HEK293T (cell line): Measurements from ENCODE around the gene LRP1B.

Experiments
- CTCF ChIA-PET: fragments of 350-600 bp; formaldehyde crosslinking; extraction: SDS; loops from one replicate; lab custom pipeline; 2021; ENCODE audit warnings: antibody characterized with exemption, inconsistent platforms; lab: Yijun Ruan, JAX
- POLR2A ChIA-PET: fragments of 350-600 bp; formaldehyde crosslinking; extraction: SDS; loops from one replicate; lab custom pipeline; 2020; ENCODE audit warnings: antibody characterized with exemption, inconsistent platforms; lab: Yijun Ruan, JAX
- DNase-seq: peaks from one replicate; pipeline ENCODE4 v3.0.0; 2012; ENCODE audit warnings: mixed read lengths; ENCODE audit errors: extremely low spot score
- ARNT ChIP-seq: fragments of 450-650 bp; IDR thresholded peaks from 2 replicates; pipeline ENCODE4 v1.6.1; 2017; ENCODE audit warnings: mild to moderate bottlenecking
- BHLHE40 ChIP-seq: fragments of 450-650 bp; IDR thresholded peaks from 2 replicates; pipeline ENCODE4 v1.6.1; 2016; ENCODE audit warnings: mild to moderate bottlenecking, moderate library complexity, borderline replicate concordance
- CTBP1 ChIP-seq: fragments of 450-650 bp; IDR thresholded peaks from 2 replicates; pipeline ENCODE4 v1.6.1; 2016; ENCODE audit warnings: borderline replicate concordance
- ELF4 ChIP-seq: fragments of 450-650 bp; IDR thresholded peaks from 2 replicates; pipeline ENCODE4 v1.6.1; 2017; ENCODE audit warnings: antibody characterized with exemption
- FOXA1 ChIP-seq: fragments of 450-650 bp; IDR thresholded peaks from 2 replicates; pipeline ENCODE4 v1.6.1; 2016; ENCODE audit warnings: mild to moderate bottlenecking
- FOXK2 ChIP-seq: fragments of 450-650 bp; IDR thresholded peaks from 2 replicates; pipeline ENCODE4 v1.6.1; 2016; ENCODE audit warnings: mild to moderate bottlenecking
- FOXM1 ChIP-seq: fragments of 450-650 bp; IDR thresholded peaks from 2 replicates; pipeline ENCODE4 v1.6.1; 2017; ENCODE audit warnings: mild to moderate bottlenecking, borderline replicate concordance
- HDGF ChIP-seq: fragments of 450-650 bp; IDR thresholded peaks from 2 replicates; pipeline ENCODE4 v1.6.1; 2017; ENCODE audit warnings: antibody characterized with exemption, borderline replicate concordance
- L3MBTL2 ChIP-seq: fragments of 450-650 bp; conservative IDR thresholded peaks from 2 replicates; pipeline ENCODE4 v1.6.1; 2016; ENCODE audit warnings: mild to moderate bottlenecking
- LEF1 ChIP-seq: fragments of 450-650 bp; IDR thresholded peaks from 2 replicates; pipeline ENCODE4 v1.6.1; 2017; ENCODE audit warnings: mild to moderate bottlenecking, borderline replicate concordance
- NFRKB ChIP-seq: fragments of 450-650 bp; IDR thresholded peaks from 2 replicates; pipeline ENCODE4 v1.6.1; 2016; ENCODE audit warnings: mild to moderate bottlenecking, moderate library complexity
- PKNOX1 ChIP-seq: fragments of 450-650 bp; IDR thresholded peaks from 2 replicates; pipeline ENCODE4 v1.6.1; 2016
- SP1 ChIP-seq: fragments of 450-650 bp; IDR thresholded peaks from 2 replicates; pipeline ENCODE4 v1.6.1; 2017
- SUZ12 ChIP-seq: fragments of 450-650 bp; IDR thresholded peaks from 2 replicates; pipeline ENCODE4 v1.6.1; 2016; ENCODE audit warnings: mild to moderate bottlenecking
- TARDBP ChIP-seq: fragments of 450-650 bp; IDR thresholded peaks from 2 replicates; pipeline ENCODE4 v1.6.1; 2016
- ZNF384 ChIP-seq: fragments of 450-650 bp; IDR thresholded peaks from 2 replicates; pipeline ENCODE4 v1.6.1; 2016

The LRP1B gene

GRCh38 chr2:140234116-140234515 is 1896.7 kb downstream of the LRP1B start:
- ChIA-PET CTCF (no interaction called here), POLR2A (no interaction called here)
- DNase-seq = no peak
- TF ChIP-seq ZNF384 (no peak), PKNOX1 (no peak), BHLHE40 (no peak), HDGF (no peak), LEF1 (no peak), L3MBTL2 (no peak), NFRKB (no peak), TARDBP (no peak), SUZ12 (no peak), SP1 (no peak), FOXA1 (no peak), ARNT (no peak), FOXM1 (no peak), ELF4 (no peak), CTBP1 (no peak)

GRCh38 chr2:140210963-140211362 is 1919.9 kb downstream of the LRP1B start:
- TF ChIP-seq TARDBP = no peak
- no peak for TF ChIP-seq ARNT
- TF ChIP-seq FOXK2 = no peak
- TF ChIP-seq PKNOX1 = no peak
- no peak for TF ChIP-seq BHLHE40
- no peak for TF ChIP-seq ZNF384
- no peak for TF ChIP-seq ELF4
- TF ChIP-seq LEF1 = no peak
- TF ChIP-seq SUZ12 = no peak
- no peak for TF ChIP-seq L3MBTL2
- TF ChIP-seq SP1 = no peak
- TF ChIP-seq FOXM1 = no peak
- TF ChIP-seq FOXA1 = no peak
- no peak for TF ChIP-seq NFRKB
- TF ChIP-seq HDGF = no peak
- no peak for TF ChIP-seq CTBP1
- DNase-seq = no peak
- CTCF ChIA-PET = no interaction called here
- POLR2A ChIA-PET = no interaction called here

- ChIA-PET POLR2A (no interaction called here), CTCF (no interaction called here)
- no peak for TF ChIP-seq FOXA1
- DNase-seq = no peak
Measured at GRCh38 chr2:140205093-140205492, 1925.7 kb downstream of the LRP1B start.

GRCh38 chr2:140203347-140203746 is 1927.5 kb downstream of the LRP1B start:
- DNase-seq = no peak
- ChIA-PET CTCF (no interaction called here), POLR2A (no interaction called here)
- TF ChIP-seq HDGF (no peak), FOXM1 (no peak), FOXA1 (no peak), LEF1 (no peak), NFRKB (no peak), CTBP1 (no peak), TARDBP (no peak), ZNF384 (no peak)

- CTCF ChIA-PET = no interaction called here
- POLR2A ChIA-PET = no interaction called here
- TF ChIP-seq FOXM1 = no peak
- no peak for TF ChIP-seq SUZ12
- TF ChIP-seq ZNF384 = no peak
- no peak for TF ChIP-seq HDGF
- no peak for TF ChIP-seq L3MBTL2
- no peak for TF ChIP-seq LEF1
- no peak for TF ChIP-seq CTBP1
- no peak for TF ChIP-seq FOXK2
- TF ChIP-seq TARDBP = no peak
- TF ChIP-seq ARNT = no peak
- no peak for TF ChIP-seq SP1
- TF ChIP-seq ELF4 = no peak
- TF ChIP-seq PKNOX1 = no peak
- no peak for TF ChIP-seq BHLHE40
- no peak for TF ChIP-seq NFRKB
- TF ChIP-seq FOXA1 = no peak
- no peak for DNase-seq
Measured at GRCh38 chr2:140201572-140201971, 1929.2 kb downstream of the LRP1B start.

GRCh38 chr2:140200764-140201163 is 1930.1 kb downstream of the LRP1B start:
- no peak for DNase-seq
- no peak for TF ChIP-seq ZNF384
- TF ChIP-seq CTBP1 = no peak
- TF ChIP-seq ARNT = no peak
- no peak for TF ChIP-seq ELF4
- no peak for TF ChIP-seq L3MBTL2
- POLR2A ChIA-PET = no interaction called here
- CTCF ChIA-PET = no interaction called here

GRCh38 chr2:140200307-140200706 is 1930.5 kb downstream of the LRP1B start:
- CTCF ChIA-PET = no interaction called here

More at GRCh38 chr2:140200307-140200706, 1930.5 kb downstream of the LRP1B start:
- POLR2A ChIA-PET = no interaction called here
- TF ChIP-seq LEF1 = no peak
- no peak for TF ChIP-seq L3MBTL2
- TF ChIP-seq FOXM1 = no peak
- DNase-seq = no peak
